Uterus (tissue), 2 donors: Measurements from ENCODE around the gene MAP1S.
"Not testable (repeated sequence)": the region's sequence is repeated elsewhere in the genome, so short reads cannot be mapped to it uniquely, and the experiment has no call there.

Experiments used
- POLR2A ChIP-seq, 2 donors: fragments of 450-650 bp; IDR thresholded peaks; one replicate each; pipeline ENCODE4 v1.6.1; 2016; ENCODE audit warnings: antibody characterized with exemption in 2 of 2, mild to moderate bottlenecking in 1 of 2, moderate library complexity in 1 of 2
- TF ChIP-seq, protein P1 (sequence below), 4 experiments: fragments of 200-600 bp in 2 of 4; fragments of 450-650 bp in 2 of 4; sonication (generic) in 2 of 4; IDR thresholded peaks; one replicate each; pipeline ENCODE4 v1.5.1; 2016 to 2019; ENCODE audit warnings: antibody characterized with exemption in 4 of 4, mild to moderate bottlenecking in 2 of 4, moderate library complexity in 1 of 4

DNA sequence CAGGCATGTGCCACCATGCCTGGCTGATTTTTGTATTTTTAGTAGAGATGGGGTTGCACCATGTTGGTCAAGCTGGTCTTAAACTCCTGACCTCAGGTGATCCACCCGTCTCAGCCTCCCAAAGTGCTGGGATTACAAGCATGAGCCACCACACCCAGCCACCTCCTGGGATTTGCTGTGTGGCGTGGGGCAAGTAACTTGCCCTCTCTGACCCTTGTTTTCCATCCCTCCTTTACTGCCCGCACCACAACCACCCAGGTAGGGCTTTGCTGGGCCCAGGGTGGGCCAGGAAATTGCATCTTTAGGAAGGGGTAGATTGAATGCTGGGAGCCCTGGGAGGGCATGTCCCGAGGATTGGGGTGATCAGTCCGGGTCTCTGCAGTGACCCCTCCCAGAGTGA lies 64.4 kb downstream of the MAP1S start:
- TF ChIP-seq, protein P1, sequence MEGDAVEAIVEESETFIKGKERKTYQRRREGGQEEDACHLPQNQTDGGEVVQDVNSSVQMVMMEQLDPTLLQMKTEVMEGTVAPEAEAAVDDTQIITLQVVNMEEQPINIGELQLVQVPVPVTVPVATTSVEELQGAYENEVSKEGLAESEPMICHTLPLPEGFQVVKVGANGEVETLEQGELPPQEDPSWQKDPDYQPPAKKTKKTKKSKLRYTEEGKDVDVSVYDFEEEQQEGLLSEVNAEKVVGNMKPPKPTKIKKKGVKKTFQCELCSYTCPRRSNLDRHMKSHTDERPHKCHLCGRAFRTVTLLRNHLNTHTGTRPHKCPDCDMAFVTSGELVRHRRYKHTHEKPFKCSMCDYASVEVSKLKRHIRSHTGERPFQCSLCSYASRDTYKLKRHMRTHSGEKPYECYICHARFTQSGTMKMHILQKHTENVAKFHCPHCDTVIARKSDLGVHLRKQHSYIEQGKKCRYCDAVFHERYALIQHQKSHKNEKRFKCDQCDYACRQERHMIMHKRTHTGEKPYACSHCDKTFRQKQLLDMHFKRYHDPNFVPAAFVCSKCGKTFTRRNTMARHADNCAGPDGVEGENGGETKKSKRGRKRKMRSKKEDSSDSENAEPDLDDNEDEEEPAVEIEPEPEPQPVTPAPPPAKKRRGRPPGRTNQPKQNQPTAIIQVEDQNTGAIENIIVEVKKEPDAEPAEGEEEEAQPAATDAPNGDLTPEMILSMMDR (IDR thresholded peaks at IDR 0.05), result not testable (repeated sequence)
- not testable (repeated sequence) for TF ChIP-seq POLR2A (IDR thresholded peaks at IDR 0.05)
